ENCODE measurements around the gene GGCT. TPM values are rescaled to one million over a fixed set of nuclear protein-coding genes. Genes with fewer than 3 reads are reported as not detected.

The GGCT gene
- total RNA-seq, 1 donor from 2014 or later: 18.0 TPM

- DNase-seq (ENCODE audit: low read depth): no peak
These were observed 41.1 kb downstream of the GGCT start for GRCh38 chr7:30463405-30464145.

- DNase-seq (ENCODE audit: low read depth): no peak
These were observed 42.5 kb downstream of the GGCT start for GRCh38 chr7:30462179-30462578.

DNA sequence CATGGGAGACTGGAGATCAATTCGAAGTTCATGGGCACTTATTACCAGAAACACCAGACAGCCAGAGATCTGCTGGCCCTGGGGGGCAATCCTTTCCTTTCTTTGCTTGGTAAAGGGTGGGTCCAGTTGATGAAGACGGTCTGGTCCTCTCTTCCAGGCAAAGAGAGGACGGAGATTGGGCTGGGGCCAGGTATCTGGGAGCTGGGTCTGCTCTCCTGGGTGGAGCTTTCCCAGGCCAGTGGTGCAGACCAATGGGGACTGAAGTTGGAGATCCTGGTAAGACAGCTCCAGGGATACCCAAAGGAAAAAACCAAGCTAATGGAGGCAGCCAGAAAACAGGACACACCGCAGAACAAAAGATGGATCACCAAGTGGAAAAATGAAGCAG is 44.4 kb downstream of the GGCT start:
- no peak for DNase-seq (ENCODE audit: low read depth)

DNA sequence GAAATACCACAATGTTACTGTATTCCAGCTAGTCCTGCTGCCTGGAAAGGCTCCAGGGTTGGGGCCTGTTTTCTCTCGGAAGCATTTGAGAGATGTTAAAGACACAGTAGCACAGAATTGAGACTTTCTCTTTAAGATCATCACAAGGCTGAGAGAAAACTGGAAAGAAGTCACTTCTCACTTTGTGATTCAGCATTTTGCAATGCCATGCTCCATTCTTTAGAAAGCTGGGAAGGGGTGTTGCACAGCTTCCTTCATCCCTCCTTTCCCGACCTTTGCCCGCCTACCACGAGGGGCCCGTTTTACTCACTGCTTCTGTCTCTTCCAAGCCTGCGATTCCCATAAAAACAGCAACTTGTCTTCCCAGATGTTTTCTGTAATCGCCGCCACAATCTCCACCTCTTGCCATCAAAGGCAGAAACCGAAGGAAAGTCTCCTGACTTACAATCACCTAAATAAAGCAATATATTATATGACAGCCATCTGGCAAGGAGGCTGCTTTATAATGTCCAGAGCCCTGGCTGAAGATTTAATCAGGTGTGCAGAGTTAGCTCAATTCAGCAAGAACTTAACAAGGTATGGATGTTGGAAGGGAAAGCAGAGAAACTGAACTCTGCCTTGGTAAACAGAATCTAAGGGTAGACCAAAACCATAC is 44.9 kb downstream of the GGCT start:
- DNase-seq (ENCODE audit: low read depth): peak; percentile 93

GRCh38 chr7:30458311-30458710 is 46.3 kb downstream of the GGCT start:
- DNase-seq (ENCODE audit: low read depth): no peak

DNA sequence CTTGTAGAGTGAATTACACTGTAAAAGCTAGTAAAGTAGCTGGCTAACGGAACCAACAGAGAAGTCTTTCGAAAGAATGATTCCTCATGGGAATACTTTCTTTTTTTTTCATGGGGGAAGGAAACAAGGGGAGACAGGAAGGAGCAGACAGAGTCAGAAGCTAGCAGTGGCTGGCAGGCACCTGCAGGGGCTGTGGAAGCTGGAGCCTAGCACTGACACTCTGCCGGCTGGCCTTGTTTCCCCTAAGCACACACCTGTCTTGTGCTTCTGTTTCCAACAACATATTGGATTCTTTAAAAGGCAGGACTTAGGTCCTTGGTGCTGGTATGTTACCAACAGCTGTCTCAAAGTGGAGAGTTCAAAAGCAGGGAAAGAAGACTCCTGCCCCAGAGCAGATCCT is 50.7 kb downstream of the GGCT start:
- DNase-seq (ENCODE audit: low read depth): no peak

- DNase-seq (ENCODE audit: low read depth): no peak
These were observed 51.6 kb downstream of the GGCT start for GRCh38 chr7:30453016-30453415.

DNA sequence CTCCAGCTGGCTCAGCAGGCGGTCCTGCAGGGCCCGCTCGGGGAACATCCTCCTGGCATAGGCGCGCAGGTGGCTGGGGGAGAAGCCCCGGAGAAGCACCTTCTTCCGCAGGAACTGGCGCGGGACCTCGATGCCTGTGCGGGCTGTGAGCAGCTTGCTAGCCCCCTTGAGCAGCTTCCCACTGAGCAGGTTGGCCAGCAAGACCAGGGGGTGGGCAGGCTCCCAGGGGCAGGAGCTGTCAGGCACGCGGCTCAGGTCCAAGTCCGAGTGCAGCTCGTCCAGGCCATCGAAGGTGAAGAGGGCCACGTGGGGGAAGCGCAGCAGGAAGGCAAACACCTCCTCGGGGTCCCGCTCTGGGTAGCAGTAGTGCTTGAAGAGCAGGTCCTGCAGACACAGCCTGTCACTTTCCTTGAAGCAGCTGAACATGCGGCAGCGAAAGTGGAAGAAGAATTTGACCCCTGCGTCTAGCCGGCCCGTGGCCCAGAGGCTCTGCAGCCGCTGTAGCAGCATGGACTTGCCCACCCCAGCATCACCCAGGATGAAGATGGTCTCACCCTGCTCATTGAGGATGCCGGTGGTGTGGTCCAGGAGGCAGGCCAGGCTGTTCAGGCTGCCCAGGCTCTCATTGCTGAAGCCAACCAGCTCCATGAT is 52.2 kb downstream of the GGCT start:
- no peak for DNase-seq (ENCODE audit: low read depth)

- DNase-seq (ENCODE audit: low read depth): no peak
These were observed 52.9 kb downstream of the GGCT start for GRCh38 chr7:30451539-30452279.

GRCh38 chr7:30450983-30451497 is 53.6 kb downstream of the GGCT start:
- no peak for DNase-seq (ENCODE audit: low read depth)

GRCh38 chr7:30450240-30450982 is 54.2 kb downstream of the GGCT start:
- DNase-seq (ENCODE audit: low read depth): no peak

- no peak for DNase-seq (ENCODE audit: low read depth)
These were observed 56.0 kb downstream of the GGCT start for GRCh38 chr7:30448461-30449189.

- no peak for DNase-seq (ENCODE audit: low read depth)
These were observed 57.2 kb downstream of the GGCT start for GRCh38 chr7:30447466-30447865.

Other genes starting within 250 kb of the GGCT start
- gene ZNRF2, start 220.2 kb downstream of the GGCT start, total RNA-seq: 18.9 and 39.4 TPM in 2 replicates
- 3.1 and 5.6 TPM in 2 replicates for gene NOD1, start 26.0 kb downstream of the GGCT start, total RNA-seq
- 213 and 292 TPM in 2 replicates for gene GARS1, start 90.0 kb upstream of the GGCT start, total RNA-seq
- gene CRHR2, start 177.6 kb upstream of the GGCT start, total RNA-seq: not detected in 2 replicates
- gene INMT, start 247.3 kb upstream of the GGCT start, total RNA-seq: not detected in 2 replicates

Measured in renal cortical epithelial cell (primary cell).